ENCODE results near the gene MYH6.

DNA sequence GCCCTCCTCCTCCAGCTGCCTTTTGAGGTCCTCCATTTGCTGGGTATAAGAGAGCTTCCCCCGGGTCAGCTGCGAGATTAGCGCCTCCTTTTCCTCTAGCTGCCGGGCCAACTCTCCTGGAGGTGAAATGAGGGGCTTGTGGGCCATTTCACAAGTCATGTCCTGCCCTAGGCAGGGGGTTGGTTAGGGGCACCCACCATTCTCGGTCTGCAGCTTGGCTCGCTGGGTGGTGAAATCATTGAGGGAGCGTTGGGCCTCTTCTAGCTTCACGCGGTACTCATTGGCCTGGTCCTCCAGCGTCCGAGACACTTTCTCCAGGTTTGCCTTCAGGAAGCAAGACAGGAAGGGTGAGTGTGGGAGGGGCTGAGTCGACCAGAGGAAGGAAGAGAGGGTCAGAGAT lies 18.7 kb downstream of the MYH6 start:
- TF ChIP-seq, protein P1, sequence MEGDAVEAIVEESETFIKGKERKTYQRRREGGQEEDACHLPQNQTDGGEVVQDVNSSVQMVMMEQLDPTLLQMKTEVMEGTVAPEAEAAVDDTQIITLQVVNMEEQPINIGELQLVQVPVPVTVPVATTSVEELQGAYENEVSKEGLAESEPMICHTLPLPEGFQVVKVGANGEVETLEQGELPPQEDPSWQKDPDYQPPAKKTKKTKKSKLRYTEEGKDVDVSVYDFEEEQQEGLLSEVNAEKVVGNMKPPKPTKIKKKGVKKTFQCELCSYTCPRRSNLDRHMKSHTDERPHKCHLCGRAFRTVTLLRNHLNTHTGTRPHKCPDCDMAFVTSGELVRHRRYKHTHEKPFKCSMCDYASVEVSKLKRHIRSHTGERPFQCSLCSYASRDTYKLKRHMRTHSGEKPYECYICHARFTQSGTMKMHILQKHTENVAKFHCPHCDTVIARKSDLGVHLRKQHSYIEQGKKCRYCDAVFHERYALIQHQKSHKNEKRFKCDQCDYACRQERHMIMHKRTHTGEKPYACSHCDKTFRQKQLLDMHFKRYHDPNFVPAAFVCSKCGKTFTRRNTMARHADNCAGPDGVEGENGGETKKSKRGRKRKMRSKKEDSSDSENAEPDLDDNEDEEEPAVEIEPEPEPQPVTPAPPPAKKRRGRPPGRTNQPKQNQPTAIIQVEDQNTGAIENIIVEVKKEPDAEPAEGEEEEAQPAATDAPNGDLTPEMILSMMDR (IDR thresholded peaks at IDR 0.05): no peak
- TF ChIP-seq POLR2A (IDR thresholded peaks at IDR 0.05): no peak

All from lower leg skin (tissue), 3 donors.